NT2/D1 (cell line): ENCODE results near the gene DDX10.

Experiments used
- SUZ12 ChIP-seq: IDR thresholded peaks from 2 replicates; pipeline ENCODE4 v1.6.1; 2011; ENCODE audit not compliant: insufficient read length, insufficient read depth; ENCODE audit errors: extremely low read depth
- YY1 ChIP-seq: IDR thresholded peaks from 2 replicates; pipeline ENCODE4 v1.6.1; 2011; ENCODE audit not compliant: insufficient read length, insufficient read depth
- ZNF274 ChIP-seq: IDR thresholded peaks from 2 replicates; pipeline ENCODE4 v1.6.1; 2011; ENCODE audit warnings: mild to moderate bottlenecking, low read depth, low read length

DNA sequence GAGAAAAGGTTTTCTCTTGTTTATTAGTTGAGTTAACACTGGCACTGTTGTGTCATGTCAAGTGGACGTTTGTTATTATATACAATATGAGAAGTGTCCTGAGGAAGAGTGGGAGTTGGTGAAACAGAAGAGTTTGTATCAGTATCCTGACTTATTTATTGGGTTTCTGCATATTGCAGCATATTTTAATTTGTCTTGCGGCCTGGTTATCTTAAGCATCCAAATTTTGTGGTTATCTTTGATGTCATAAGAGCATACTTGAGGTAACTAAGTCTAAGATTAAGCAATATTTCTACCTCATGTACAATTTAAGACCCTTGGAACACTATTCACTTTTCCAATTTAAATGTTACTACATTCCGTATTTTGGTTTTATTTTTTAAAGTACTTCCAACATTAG lies 103.5 kb downstream of the DDX10 start:
- no peak for TF ChIP-seq ZNF274
- TF ChIP-seq YY1, result no peak
- TF ChIP-seq SUZ12, result no peak
